D721Med (cell line): ENCODE data around the gene PPP1R1A.

Experiments used
- DNase-seq: peaks from one replicate; pipeline ENCODE4 v3.0.0; 2011; ENCODE audit warnings: low spot score; ENCODE audit not compliant: insufficient read length
- FAIRE-seq: peaks from 2 replicates; lab custom pipeline; 2011; peaks lifted over from hg19 to GRCh38; lab: Jason Lieb, UNC
- TF ChIP-seq, protein P1 (sequence below): IDR thresholded peaks from 2 replicates; pipeline ENCODE4 v1.5.1; 2012; ENCODE audit warnings: mild to moderate bottlenecking, control low read depth; ENCODE audit not compliant: insufficient read depth; ENCODE audit errors: missing control alignments

PPP1R1A gene

DNA sequence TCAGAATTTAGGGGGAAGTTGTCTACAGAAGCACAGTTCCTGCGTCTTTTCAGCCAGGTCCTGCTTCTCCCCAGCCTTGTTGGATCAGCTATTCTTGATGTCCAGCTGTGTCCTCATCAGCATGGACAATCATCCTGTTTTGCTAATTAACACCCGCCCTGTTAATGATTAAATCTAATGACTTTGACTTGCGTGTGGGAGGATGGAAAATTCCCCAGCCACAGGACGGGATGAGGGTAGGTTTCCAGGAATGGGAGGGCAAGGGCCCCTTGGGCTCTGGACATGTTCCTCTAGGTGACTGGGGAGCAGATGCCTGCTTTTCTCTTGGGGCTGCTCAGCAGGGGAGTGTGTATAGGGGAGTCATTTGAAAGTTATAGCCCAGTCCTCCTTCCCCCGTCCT, 5.3 kb upstream of the PPP1R1A start:
- FAIRE-seq: no peak
- no peak for DNase-seq
- TF ChIP-seq, protein P1, sequence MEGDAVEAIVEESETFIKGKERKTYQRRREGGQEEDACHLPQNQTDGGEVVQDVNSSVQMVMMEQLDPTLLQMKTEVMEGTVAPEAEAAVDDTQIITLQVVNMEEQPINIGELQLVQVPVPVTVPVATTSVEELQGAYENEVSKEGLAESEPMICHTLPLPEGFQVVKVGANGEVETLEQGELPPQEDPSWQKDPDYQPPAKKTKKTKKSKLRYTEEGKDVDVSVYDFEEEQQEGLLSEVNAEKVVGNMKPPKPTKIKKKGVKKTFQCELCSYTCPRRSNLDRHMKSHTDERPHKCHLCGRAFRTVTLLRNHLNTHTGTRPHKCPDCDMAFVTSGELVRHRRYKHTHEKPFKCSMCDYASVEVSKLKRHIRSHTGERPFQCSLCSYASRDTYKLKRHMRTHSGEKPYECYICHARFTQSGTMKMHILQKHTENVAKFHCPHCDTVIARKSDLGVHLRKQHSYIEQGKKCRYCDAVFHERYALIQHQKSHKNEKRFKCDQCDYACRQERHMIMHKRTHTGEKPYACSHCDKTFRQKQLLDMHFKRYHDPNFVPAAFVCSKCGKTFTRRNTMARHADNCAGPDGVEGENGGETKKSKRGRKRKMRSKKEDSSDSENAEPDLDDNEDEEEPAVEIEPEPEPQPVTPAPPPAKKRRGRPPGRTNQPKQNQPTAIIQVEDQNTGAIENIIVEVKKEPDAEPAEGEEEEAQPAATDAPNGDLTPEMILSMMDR: no peak

DNA sequence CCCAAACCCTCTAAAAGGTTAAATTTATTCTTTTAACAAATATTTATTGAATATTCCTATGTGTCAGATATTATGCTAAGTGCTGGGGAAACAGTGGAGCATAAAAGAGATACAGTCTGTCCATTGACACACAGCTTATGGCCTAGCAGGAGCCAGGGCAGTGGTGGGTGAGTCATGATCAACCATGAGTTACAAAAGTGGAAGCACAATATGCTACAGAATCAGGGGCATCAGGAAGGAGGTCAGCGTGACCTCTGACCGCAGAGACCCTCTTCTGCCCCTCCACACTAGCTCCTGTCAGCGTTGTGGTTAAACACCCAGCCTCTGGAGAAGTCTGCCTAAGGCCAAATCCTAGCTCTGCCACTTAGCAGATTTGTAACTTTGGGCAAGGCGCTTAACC, 4.7 kb upstream of the PPP1R1A start:
- TF ChIP-seq, protein P1: no peak
- no peak for FAIRE-seq
- no peak for DNase-seq

DNA sequence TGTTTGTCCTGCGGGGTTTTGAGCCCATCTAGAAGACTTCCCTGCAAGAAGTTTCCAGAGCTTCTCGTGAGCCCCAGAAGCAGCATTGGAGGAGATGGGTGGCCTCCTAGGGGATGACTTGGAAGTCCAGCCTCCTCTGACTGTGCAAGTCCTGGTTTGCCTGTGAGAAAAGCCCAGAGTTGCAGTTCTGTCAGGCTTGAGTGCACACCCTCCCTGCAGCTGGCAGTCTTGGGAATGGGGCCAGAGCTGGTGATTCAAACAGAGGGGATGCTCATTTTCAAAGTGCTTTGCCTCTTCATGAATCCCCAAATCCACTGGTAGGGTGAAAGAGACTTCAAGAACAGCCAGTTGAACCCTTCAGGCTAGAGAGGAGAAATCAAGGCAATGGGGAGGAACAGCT, 3.9 kb upstream of the PPP1R1A start:
- TF ChIP-seq, protein P1: no peak
- DNase-seq (no peak), FAIRE-seq (no peak)

DNA sequence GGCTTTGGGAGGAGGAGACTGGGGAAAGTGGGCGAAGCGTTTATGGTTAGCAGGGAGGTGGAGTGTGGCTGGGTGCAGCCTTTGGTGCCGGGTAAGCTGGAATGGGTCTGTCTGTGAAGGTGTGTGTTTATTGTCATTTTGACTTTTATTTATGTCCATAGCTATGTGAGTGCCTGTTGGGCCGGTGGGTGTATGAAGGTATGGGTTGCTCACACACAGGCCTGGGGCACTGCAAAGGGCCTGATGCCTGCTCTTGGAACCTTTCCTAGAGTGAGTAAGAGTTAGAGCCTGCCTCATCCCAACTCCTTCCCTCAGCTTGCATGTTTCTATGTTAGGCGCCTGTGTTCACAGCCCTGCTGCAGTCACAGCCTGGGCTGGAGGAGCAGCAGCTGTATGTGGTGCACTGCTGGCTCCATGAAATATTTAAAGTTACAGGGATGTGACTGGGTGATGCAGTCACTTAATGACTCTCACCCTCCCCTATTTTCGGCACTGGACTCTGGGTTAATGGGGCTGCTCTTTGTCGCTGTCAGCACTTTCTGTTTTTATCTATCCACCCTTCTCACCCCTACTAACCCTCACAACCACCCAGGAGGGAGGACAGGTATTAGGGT, 2.6 kb upstream of the PPP1R1A start:
- DNase-seq: no peak
- TF ChIP-seq, protein P1: no peak
- no peak for FAIRE-seq

DNA sequence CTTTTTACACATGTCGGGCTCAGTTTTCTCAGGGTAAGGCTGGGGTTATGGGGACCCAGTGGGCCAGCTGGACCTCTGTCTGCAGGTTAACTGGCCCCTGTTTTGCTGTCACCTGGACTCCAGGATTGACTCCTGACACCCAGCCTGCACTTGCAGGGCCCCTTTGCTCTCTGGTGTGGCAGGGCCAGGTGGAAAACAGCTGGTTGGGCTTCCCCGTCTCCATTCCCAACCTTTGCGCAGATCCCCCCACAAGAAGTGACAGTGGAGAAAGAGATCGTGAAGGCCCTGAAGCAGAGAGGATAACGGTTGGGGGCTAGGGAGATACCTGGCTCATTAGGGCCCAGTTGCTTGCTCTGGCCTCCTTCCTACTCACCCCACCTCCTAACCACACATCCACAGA, 1.5 kb upstream of the PPP1R1A start:
- FAIRE-seq (no peak), DNase-seq (no peak)
- TF ChIP-seq, protein P1: no peak

DNA sequence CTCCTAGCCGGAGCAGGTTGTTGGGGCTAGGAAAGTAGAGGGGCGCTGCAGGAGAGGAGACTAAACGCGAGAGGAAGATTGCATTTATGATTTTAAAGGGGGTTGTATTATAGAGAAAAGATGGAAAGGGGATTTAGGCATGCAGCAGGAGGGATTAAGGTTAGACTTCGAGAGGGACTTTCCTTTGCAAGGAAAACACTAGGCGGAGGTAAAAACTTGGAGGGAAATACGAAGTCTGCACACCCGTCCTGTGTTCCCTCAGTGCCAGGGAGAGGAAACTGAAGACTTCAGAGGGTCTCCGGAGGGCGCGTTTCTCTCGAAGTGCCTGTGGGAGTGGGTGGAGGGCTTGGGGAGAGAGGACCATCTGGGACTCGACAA, 420 bp upstream of the PPP1R1A start:
- TF ChIP-seq, protein P1: no peak
- DNase-seq (no peak), FAIRE-seq (no peak)

DNA sequence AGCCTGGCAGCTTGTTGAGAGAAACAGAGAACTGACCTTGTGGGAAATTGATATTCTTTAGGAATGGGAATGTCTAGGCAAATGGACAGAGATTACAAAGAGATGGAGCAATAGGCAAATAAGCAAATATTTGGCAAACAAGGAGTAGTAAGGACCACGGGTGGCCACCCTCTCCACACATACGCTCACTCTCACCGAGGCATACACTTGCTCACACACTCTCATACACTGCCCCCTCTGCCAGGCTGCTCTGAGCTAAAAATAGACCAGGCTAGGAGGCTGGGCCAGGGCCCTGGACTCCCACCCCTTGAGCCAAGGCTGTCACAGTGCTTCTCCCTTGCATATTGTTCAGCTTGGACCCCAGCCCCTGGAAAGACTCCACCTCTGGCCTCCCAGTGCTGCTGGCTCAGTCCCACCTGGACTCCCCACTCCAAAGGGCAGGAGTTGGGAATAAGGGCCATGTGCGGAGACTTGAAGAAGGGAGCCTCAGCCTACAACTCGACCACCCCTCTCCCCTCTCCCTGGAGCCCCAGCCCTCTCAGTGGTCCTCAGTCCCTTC, 1.1 kb downstream of the PPP1R1A start:
- DNase-seq: no peak
- no peak for FAIRE-seq
- TF ChIP-seq, protein P1: no peak
